PFSK-1 (cell line): Measurements from ENCODE around the gene ROPN1.

Experiments
- SIN3A ChIP-seq: IDR thresholded peaks from 2 replicates; pipeline ENCODE4 v1.6.1; 2012; ENCODE audit warnings: mild to moderate bottlenecking, low read length, moderate library complexity, borderline replicate concordance; ENCODE audit not compliant: insufficient read depth
- TAF1 ChIP-seq: IDR thresholded peaks from 2 replicates; pipeline ENCODE4 v1.6.1; 2012; ENCODE audit warnings: low read length, control low read depth, borderline replicate concordance; ENCODE audit not compliant: insufficient read depth

DNA sequence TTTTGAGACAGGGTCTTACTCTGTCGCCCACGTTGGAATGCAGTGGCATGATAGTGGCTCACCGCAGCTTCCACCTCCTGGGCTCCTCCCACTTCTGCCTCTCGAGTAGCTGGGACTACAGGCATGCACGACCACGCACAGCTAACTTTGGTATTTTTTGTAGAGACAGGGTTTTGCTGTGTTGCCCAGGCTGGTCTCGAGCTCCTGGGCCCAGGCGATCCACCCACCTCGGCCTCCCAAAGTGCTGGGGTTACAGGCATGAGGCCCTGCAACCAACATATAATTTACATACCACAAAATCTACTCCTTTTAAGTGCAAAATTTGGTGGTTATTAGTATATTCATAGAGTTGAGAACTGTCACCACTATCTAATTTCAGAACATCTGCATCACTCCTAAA, 62.6 kb downstream of the ROPN1 start:
- no peak for TF ChIP-seq TAF1
- TF ChIP-seq SIN3A: no peak
